ENCODE results near the gene RP2.

- no peak for TF ChIP-seq POLR2A (IDR thresholded peaks at IDR 0.05)
- TF ChIP-seq CTCF (IDR thresholded peaks at IDR 0.05), result no peak
Observed at GRCh38 chrX:46788902-46789301, 47.9 kb upstream of the RP2 start.

Measured in heart left ventricle (tissue), 13 donors.